Measurements from ENCODE around the gene RELN.

The RELN gene

DNA sequence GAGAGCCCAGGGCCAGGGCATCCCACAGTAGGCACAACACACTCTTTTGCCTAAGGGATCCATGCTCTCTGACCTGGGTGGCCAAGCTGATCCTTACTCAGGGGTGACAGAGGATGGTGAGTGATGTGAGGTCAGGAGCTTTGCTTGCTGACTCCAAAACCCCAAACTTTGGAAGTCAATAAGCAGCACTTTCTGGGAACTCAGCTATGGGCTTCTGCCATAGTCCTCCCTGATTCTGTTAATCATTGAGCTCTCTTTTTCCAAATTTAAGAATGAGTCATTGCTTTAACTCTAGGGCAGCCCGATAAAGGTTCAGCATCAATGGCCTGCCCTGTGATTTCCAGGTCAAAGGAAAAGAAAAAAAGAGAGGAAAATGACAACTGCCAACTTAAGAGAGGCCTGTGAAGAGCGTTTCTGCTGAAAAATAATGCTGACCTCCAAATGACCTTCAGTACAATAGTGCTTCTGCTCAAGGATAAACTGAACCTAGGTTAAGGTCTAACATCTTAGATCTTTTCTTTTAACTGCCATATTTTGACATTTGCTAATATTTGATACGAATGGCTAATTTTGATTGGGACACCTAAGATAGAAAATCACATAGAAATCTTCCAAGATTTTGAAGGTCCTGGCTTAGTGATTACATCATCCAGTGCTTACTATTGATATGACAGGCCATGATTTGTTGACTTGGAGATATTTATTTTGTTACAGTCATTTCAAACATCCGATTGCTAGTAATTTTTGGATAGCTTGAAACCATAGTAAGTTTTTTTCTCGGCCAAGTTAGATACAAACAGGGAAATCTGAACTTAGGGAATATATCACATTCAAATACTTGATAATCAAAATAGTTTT, 20.8 kb upstream of the RELN start:
- Histone ChIP-seq H3K4me1 (ENCODE audit: insufficient read depth, low read length) (peaks cover 8% of the 10 kb centered on the region), H2AFZ (ENCODE audit: low read depth, low read length) (no peak overlapping the region), H3K9me3 (ENCODE audit: low read length) (no peaks in the 10 kb centered on the region), H3K27me3 (ENCODE audit: insufficient read depth, low read length) (no peaks in the 10 kb centered on the region), H3K36me3 (ENCODE audit: insufficient read depth, low read length) (no peaks in the 10 kb centered on the region), H3K4me3 (ENCODE audit: low read length) (no peak overlapping the region)

DNA sequence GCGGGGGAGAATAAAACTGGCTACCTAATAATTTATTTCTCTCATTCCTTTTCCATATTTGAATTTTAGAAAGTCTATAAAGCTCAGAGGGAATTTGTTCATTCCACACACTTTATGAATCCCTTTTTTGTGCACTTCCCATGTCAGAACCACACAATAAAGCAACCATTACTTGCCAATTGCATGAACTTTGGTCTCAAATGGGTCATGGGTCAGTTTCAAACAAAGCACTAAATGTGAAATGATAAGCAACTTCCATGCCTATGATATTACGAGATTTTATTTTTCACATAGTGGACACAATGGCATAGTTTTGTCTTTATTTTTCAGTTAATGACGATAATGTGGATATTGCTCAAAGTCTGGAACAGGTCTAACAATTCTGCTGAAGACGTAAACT, 18.6 kb upstream of the RELN start:
- no peaks in the 10 kb centered on the region for H3K9me3 ChIP-seq (ENCODE audit: low read length)
- peaks cover 8% of the 10 kb centered on the region for H3K4me1 ChIP-seq (ENCODE audit: insufficient read depth, low read length)
- no peak overlapping the region for H2AFZ ChIP-seq (ENCODE audit: low read depth, low read length)
- H3K4me3 ChIP-seq (ENCODE audit: low read length), result no peak overlapping the region
- H3K36me3 ChIP-seq (ENCODE audit: insufficient read depth, low read length), result no peaks in the 10 kb centered on the region
- no peaks in the 10 kb centered on the region for H3K27me3 ChIP-seq (ENCODE audit: insufficient read depth, low read length)

DNA sequence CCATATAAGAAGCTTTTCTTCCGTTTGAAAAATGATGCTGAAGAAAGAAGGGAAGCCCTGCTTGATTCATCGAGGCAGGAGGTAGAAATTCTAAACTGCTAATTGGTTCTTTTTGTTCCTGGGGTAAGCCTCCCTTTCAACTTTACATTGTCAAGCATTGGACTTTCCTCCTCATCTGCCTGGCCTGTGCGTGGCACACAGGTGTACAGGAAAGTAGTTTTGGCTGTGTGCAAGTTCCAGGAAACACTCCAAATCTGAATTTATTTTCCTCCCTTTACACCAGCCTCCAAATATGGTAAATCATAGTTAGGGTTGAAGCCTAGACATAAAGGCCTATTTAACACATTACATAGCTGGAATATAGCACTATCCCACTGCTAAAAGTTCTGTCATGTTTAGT, 18.2 kb upstream of the RELN start:
- Histone ChIP-seq H3K27me3 (ENCODE audit: insufficient read depth, low read length) (no peaks in the 10 kb centered on the region), H2AFZ (ENCODE audit: low read depth, low read length) (no peak overlapping the region), H3K9me3 (ENCODE audit: low read length) (no peaks in the 10 kb centered on the region), H3K36me3 (ENCODE audit: insufficient read depth, low read length) (no peaks in the 10 kb centered on the region), H3K4me3 (ENCODE audit: low read length) (no peak overlapping the region), H3K4me1 (ENCODE audit: insufficient read depth, low read length) (peaks cover 8% of the 10 kb centered on the region)

DNA sequence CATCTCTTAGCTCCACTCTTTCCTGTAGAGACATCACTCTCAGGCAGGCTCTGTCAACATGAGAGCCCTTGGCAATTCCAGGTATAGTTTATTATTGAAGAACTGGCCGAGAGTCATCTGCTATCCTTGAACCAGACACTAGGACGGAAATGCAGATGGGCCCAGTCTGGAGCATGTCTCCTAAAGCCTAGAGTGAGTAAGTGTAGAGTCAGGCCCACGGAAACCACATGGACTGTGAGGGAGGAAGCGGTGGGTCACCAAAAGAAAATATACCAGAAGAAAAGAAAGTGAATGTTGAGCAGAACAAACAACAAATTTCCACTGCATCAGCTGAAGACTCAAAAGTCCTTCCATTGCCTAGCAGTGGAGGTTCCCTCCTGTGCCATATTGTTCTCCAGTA, 15.7 kb upstream of the RELN start:
- Histone ChIP-seq H3K36me3 (ENCODE audit: insufficient read depth, low read length) (no peaks in the 10 kb centered on the region), H2AFZ (ENCODE audit: low read depth, low read length) (no peak overlapping the region), H3K4me1 (ENCODE audit: insufficient read depth, low read length) (peaks cover 4% of the 10 kb centered on the region), H3K27me3 (ENCODE audit: insufficient read depth, low read length) (no peaks in the 10 kb centered on the region), H3K4me3 (ENCODE audit: low read length) (no peak overlapping the region), H3K9me3 (ENCODE audit: low read length) (no peaks in the 10 kb centered on the region)

DNA sequence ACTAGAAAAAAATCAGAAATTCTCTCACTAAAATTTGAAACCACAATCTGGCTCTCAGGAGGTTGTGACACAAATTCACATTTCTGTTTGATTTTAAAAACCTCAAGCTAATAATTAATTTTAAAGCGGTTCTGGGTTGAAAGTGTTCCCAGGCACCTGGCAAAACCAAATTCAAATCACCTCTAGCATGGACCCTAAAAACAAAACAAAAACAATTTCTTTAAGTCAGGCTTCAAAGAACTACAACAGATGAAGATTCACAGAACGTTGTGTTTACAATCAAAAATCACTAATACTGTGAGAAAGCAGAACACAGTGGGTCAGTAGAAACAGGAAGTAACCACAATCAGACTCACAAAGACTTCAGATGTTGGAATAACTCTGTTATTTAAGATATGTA, 7.2 kb upstream of the RELN start:
- H3K4me3 ChIP-seq (ENCODE audit: low read length), result no peak overlapping the region
- H3K27me3 ChIP-seq (ENCODE audit: insufficient read depth, low read length), result peaks cover 27% of the 10 kb centered on the region
- no peaks in the 10 kb centered on the region for H3K4me1 ChIP-seq (ENCODE audit: insufficient read depth, low read length)
- H2AFZ ChIP-seq (ENCODE audit: low read depth, low read length), result no peak overlapping the region
- H3K9me3 ChIP-seq (ENCODE audit: low read length), result no peaks in the 10 kb centered on the region
- no peaks in the 10 kb centered on the region for H3K36me3 ChIP-seq (ENCODE audit: insufficient read depth, low read length)

DNA sequence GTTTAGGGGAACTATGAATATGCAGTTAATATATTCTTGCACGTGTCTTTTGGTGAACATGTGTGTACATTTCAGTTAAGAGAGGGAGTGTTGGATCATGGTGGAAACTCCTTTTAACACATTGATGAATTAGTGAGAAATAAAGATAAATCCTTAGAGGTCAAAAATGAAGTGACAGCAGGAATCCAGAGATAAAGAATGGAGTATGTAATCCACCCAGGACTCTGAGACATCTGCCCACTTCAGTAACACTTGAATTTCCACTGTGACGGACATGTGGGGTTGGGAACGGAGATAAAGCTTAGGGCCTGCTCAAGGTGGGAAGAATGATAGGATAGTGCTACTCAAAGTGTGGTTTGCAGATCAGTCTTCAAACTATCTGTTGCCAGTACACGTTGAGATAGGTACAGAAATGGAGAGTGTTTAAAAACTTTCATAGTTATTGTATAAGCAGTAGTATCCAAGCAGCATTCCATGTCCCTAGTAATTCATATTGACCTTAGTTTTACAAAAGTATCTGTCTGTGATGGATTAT, 6.6 kb upstream of the RELN start:
- no peaks in the 10 kb centered on the region for H3K36me3 ChIP-seq (ENCODE audit: insufficient read depth, low read length)
- no peaks in the 10 kb centered on the region for H3K4me1 ChIP-seq (ENCODE audit: insufficient read depth, low read length)
- H3K4me3 ChIP-seq (ENCODE audit: low read length), result no peak overlapping the region
- H3K9me3 ChIP-seq (ENCODE audit: low read length), result no peaks in the 10 kb centered on the region
- H3K27me3 ChIP-seq (ENCODE audit: insufficient read depth, low read length), result peaks cover 32% of the 10 kb centered on the region
- no peak overlapping the region for H2AFZ ChIP-seq (ENCODE audit: low read depth, low read length)

DNA sequence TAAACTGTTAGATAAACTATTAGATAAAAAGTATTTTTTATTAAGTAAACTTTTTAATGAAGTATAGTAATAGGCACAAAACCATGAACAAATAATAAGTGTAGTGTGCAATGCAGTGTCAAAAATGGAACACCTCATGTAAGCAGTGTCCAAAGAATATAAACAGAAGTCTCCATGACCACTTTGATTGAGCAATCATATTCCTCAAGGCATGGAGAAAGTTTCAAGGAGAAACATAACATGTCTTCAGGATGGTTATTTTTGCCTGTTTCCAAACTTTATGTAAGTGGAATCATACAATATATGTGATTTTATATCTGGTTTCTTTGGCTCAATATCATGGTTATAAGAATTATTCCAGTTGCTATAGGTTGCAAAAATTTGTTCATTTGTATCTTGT, 6.1 kb upstream of the RELN start:
- H3K4me3 ChIP-seq (ENCODE audit: low read length), result no peak overlapping the region
- H3K36me3 ChIP-seq (ENCODE audit: insufficient read depth, low read length), result no peaks in the 10 kb centered on the region
- peaks cover 37% of the 10 kb centered on the region for H3K27me3 ChIP-seq (ENCODE audit: insufficient read depth, low read length)
- no peaks in the 10 kb centered on the region for H3K4me1 ChIP-seq (ENCODE audit: insufficient read depth, low read length)
- H3K9me3 ChIP-seq (ENCODE audit: low read length), result no peaks in the 10 kb centered on the region
- H2AFZ ChIP-seq (ENCODE audit: low read depth, low read length), result no peak overlapping the region

DNA sequence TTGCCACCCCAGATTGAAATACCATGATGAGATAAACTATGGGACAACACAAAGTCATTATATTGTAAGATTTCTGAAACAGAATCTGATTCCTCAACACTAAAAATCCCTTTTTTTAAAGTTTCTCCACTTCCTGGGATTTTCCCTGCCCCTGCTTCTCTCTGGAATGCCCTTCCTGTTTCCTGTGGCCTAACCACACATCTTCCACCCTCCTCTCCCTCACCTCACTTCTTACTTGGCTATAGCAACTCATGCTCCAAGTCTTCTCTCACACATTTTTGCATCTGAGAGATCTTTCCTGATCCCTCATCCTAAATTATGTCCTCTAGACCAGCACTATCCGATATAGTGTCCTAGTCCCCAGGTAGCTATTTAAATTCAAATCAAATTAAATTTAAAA, 4.1 kb upstream of the RELN start:
- no peaks in the 10 kb centered on the region for H3K9me3 ChIP-seq (ENCODE audit: low read length)
- H3K27me3 ChIP-seq (ENCODE audit: insufficient read depth, low read length), result peaks cover 47% of the 10 kb centered on the region
- H3K4me3 ChIP-seq (ENCODE audit: low read length), result no peak overlapping the region
- H2AFZ ChIP-seq (ENCODE audit: low read depth, low read length), result no peak overlapping the region
- H3K36me3 ChIP-seq (ENCODE audit: insufficient read depth, low read length), result no peaks in the 10 kb centered on the region
- peaks cover 5% of the 10 kb centered on the region for H3K4me1 ChIP-seq (ENCODE audit: insufficient read depth, low read length)

DNA sequence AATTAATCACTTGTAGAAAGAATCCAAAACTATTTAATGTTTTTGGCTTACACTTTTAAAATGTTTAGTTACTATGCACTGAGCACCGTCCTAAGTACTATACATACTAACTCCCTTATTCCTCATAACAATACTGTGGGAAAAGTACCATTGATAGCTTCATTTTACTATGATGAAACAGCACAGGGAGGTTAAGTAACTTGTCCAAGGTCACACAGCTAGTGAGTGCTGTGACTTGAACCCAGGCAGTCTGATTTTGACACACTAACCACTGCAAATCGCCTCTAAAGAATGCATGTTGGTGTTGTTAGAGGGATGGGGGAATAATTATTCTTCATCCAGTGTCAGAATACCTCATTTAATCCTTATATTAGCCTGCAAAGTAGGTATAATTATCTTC, 1.9 kb upstream of the RELN start:
- Histone ChIP-seq H3K4me1 (ENCODE audit: insufficient read depth, low read length) (peaks cover 5% of the 10 kb centered on the region), H3K4me3 (ENCODE audit: low read length) (no peak overlapping the region), H3K9me3 (ENCODE audit: low read length) (no peaks in the 10 kb centered on the region), H2AFZ (ENCODE audit: low read depth, low read length) (no peak overlapping the region), H3K27me3 (ENCODE audit: insufficient read depth, low read length) (peaks cover 68% of the 10 kb centered on the region), H3K36me3 (ENCODE audit: insufficient read depth, low read length) (no peaks in the 10 kb centered on the region)

DNA sequence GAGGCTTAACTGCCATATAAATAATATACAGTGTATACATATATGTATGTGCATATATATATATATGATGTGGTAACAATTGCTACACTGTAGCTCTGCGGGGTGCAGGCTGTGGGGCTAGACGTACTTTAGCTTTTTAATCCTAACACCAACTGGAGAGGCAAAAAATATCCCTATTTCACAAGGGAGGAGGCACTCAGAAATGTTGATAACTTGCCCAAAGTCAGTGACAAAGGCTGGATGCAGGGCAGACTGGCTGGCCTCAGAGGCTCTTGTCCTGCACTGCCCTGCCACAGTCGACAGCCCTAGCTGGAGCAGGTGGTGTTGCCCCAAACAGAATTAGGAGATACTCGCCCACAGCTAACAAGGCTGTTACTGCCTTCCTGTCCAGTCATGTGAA, 1.5 kb upstream of the RELN start:
- H3K4me3 ChIP-seq (ENCODE audit: low read length), result no peak overlapping the region
- H2AFZ ChIP-seq (ENCODE audit: low read depth, low read length), result no peak overlapping the region
- H3K27me3 ChIP-seq (ENCODE audit: insufficient read depth, low read length), result peaks cover 68% of the 10 kb centered on the region
- H3K9me3 ChIP-seq (ENCODE audit: low read length), result no peaks in the 10 kb centered on the region
- no peaks in the 10 kb centered on the region for H3K36me3 ChIP-seq (ENCODE audit: insufficient read depth, low read length)
- peaks cover 5% of the 10 kb centered on the region for H3K4me1 ChIP-seq (ENCODE audit: insufficient read depth, low read length)

DNA sequence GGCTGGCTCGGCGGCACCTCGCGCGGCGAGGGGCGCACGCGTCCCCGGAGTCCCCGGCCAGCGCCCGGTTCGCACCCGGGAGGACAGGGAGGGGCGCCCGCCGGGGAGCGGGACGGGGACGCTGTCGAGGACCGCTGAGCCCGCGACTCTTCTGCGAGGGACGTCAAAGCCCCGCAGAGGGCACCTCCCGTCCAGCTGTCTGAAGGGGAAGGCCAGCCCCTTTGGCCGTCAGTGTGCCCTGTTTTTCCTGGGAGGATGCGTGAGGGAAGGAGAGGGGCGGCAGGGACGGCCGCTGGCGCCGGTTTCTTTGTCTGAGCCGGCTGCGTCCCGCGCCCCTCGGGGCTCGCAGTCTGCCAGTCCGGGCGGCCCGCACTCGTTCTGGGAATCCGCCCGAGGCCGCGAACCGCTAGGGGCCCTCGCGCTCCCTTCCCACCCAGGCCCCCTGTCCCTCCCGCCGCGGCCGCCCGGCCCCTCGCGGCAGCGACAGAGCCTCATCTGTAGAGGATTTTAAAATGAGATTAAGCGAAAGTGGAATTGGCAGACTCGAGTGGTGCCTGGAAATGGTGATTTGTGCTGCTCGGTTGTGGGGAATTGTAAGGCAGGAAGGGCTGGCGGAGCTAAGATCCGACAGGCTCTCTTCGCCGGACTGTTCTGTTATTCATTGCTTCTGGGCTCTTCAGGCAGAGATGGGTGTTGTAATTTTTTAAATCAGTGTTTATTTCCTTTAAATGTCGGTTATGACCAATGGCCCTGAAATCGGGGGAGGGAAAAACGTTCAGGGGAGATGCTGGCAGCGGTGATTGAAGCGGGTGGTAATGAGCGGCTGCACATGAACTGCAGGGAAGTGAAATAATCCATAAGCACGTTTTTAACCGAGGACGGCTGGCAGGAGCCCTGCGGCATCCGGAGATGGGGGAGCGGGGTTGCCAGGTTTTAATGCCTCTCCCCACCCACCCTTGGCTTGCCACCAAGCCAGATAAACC, 618 bp upstream of the RELN start:
- Histone ChIP-seq H3K4me3 (ENCODE audit: low read length) (peak overlapping the region; percentile 48), H3K36me3 (ENCODE audit: insufficient read depth, low read length) (no peaks in the 10 kb centered on the region), H3K9me3 (ENCODE audit: low read length) (no peaks in the 10 kb centered on the region), H2AFZ (ENCODE audit: low read depth, low read length) (peak overlapping the region; percentile 90), H3K4me1 (ENCODE audit: insufficient read depth, low read length) (peaks cover 5% of the 10 kb centered on the region), H3K27me3 (ENCODE audit: insufficient read depth, low read length) (peaks cover 73% of the 10 kb centered on the region)

DNA sequence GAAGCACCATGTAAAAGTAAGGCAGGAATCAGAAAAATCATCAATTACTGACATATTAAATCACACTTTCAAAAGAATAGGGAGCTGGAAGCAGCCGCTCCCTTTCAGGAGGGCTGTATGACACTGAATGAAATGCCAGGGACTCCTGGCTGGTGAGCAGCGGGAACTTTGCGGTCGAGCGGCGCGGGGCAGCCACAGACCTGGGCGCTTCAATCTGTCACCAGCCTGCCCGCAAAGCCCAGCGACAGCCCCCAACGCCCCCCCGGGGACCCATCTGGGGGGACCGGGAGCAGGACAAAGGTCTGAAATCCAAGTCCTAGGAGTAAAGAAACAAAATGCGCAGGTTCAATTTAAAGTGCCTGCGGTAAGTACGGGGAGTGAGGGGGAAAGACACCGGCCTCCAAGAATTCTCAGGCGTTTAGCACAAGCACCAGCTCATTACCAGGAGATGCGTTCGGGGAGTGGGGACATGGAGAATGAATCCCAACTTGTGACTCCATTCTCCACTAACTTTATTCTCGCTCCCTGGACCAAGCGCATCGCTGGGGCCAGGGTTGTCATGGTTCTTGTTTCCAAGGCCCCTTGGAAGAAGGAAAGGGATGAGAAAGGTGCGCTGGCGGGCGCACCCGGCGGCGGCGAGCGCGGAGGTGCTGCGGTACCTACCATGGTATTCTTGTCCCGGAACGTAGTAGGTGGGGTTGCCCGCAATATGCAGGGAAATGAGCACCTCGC, 824 bp downstream of the RELN start:
- no peaks in the 10 kb centered on the region for H3K9me3 ChIP-seq (ENCODE audit: low read length)
- peak overlapping the region; percentile 46 for H3K4me3 ChIP-seq (ENCODE audit: low read length)
- peaks cover 73% of the 10 kb centered on the region for H3K27me3 ChIP-seq (ENCODE audit: insufficient read depth, low read length)
- peaks cover 5% of the 10 kb centered on the region for H3K4me1 ChIP-seq (ENCODE audit: insufficient read depth, low read length)
- H2AFZ ChIP-seq (ENCODE audit: low read depth, low read length), result peak overlapping the region; percentile 65
- no peaks in the 10 kb centered on the region for H3K36me3 ChIP-seq (ENCODE audit: insufficient read depth, low read length)

Measured in neuron (in vitro differentiated cells).